SK-N-SH (cell line): ENCODE data around the gene LIX1.

Experiments used
- CTCF ChIP-seq: fragments of 200-600 bp; sonication (generic); IDR thresholded peaks from 2 replicates; pipeline ENCODE4 v1.6.1; 2017; ENCODE audit warnings: antibody characterized with exemption, mild to moderate bottlenecking, moderate library complexity
- EP300 ChIP-seq, 2 experiments: IDR thresholded peaks; 2 replicates each; pipeline versions ENCODE4 v1.4.0 to v1.6.1; 2012; ENCODE audit warnings: borderline replicate concordance in 1 of 2, low read depth in 1 of 2, low read length in 1 of 2
- FOXM1 ChIP-seq: IDR thresholded peaks from 2 replicates; pipeline ENCODE4 v1.4.0; 2012; ENCODE audit warnings: low read depth, mild to moderate bottlenecking
- JUND ChIP-seq: IDR thresholded peaks from 2 replicates; pipeline ENCODE4 v1.4.0; 2012
- POLR2AphosphoS5 ChIP-seq: IDR thresholded peaks from 2 replicates; pipeline ENCODE4 v1.6.1; 2012; ENCODE audit warnings: low read depth, low read length
- RAD21 ChIP-seq: IDR thresholded peaks from 2 replicates; pipeline ENCODE4 v1.6.1; 2012; ENCODE audit warnings: mild to moderate bottlenecking, low read length
- RFX5 ChIP-seq: IDR thresholded peaks from 2 replicates; pipeline ENCODE4 v1.6.1; 2012; ENCODE audit warnings: mild to moderate bottlenecking, improper control_type of control experiment, low read length
- TAF1 ChIP-seq: IDR thresholded peaks from 2 replicates; pipeline ENCODE4 v1.6.1; 2012; ENCODE audit warnings: low read depth, mild to moderate bottlenecking, low read length, moderate library complexity, borderline replicate concordance
- TEAD4 ChIP-seq: IDR thresholded peaks from 2 replicates; pipeline ENCODE4 v1.4.0; 2012; ENCODE audit warnings: mild to moderate bottlenecking, borderline replicate concordance; ENCODE audit not compliant: insufficient read depth
- YY1 ChIP-seq: IDR thresholded peaks from 2 replicates; pipeline ENCODE4 v1.4.0; 2012; ENCODE audit warnings: low read depth, mild to moderate bottlenecking

GRCh38 chr5:97142521-97143254 is at the start of gene LIX1:
- peak; percentile 88 for TF ChIP-seq RAD21
- TF ChIP-seq TEAD4 = no peak
- TF ChIP-seq TAF1 = no peak
- TF ChIP-seq CTCF = peak; percentile 67
- TF ChIP-seq POLR2AphosphoS5 = no peak
- no peak for TF ChIP-seq YY1
- TF ChIP-seq JUND = no peak
- no peak for TF ChIP-seq FOXM1
- no peak for TF ChIP-seq RFX5
- peak in 1 of 2 experiments; percentile 56; a peak in 1 of 4 replicates for TF ChIP-seq EP300 (IDR thresholded peaks at IDR 0.05; ENCODE audit: borderline replicate concordance in 1 of 2, low read depth in 1 of 2, low read length in 1 of 2)
